Naive B cell (primary cell): ENCODE data around the gene PIF1. TPM values are rescaled to one million over a fixed set of nuclear protein-coding genes. Genes with fewer than 3 reads are reported as not detected.
"Not testable (repeated sequence)": the region's sequence is repeated elsewhere in the genome, so short reads cannot be mapped to it uniquely, and the experiment has no call there.

Experiments used
- ATAC-seq, 2 donors: fragments of 150-1000 bp; cut with Tn5 transposase; 2 replicates each; pipeline ENCODE4 v1.10.0; 2021; ENCODE audit warnings: low read depth in 2 of 2, mild to moderate bottlenecking in 2 of 2, moderate library complexity in 2 of 2
- DNase-seq: peaks from one replicate; pipeline ENCODE4 v3.0.0; 2022
- H3K27ac Mint-ChIP-seq, 6 donors: one replicate each; pipeline ENCODE4 v1.8.0; 2020 to 2022; ENCODE audit warnings: mild to moderate bottlenecking in 6 of 6, mixed read lengths in 6 of 6, moderate library complexity in 5 of 6, inconsistent platforms in 2 of 6
- H3K27me3 Mint-ChIP-seq, 3 donors: one replicate each; pipeline ENCODE4 v1.8.0; 2021 to 2022; ENCODE audit warnings: mixed read lengths in 3 of 3, mild to moderate bottlenecking in 1 of 3
- H3K36me3 Mint-ChIP-seq, 2 donors: one replicate each; pipeline ENCODE4 v1.8.0; 2020 to 2022; ENCODE audit warnings: mixed read lengths in 2 of 2, inconsistent platforms in 1 of 2, mild to moderate bottlenecking in 1 of 2
- H3K4me1 Mint-ChIP-seq, 3 donors: one replicate each; pipeline ENCODE4 v1.8.0; 2020 to 2022; ENCODE audit warnings: mixed read lengths in 3 of 3, inconsistent platforms in 1 of 3, mild to moderate bottlenecking in 1 of 3, moderate library complexity in 1 of 3
- H3K4me3 Mint-ChIP-seq, 8 donors: one replicate each; pipeline ENCODE4 v1.8.0; 2020 to 2022; ENCODE audit warnings: mild to moderate bottlenecking in 8 of 8, mixed read lengths in 8 of 8, moderate library complexity in 8 of 8, inconsistent platforms in 2 of 8
- H3K9me3 Mint-ChIP-seq, 7 donors: one replicate each; pipeline ENCODE4 v1.8.0; 2020 to 2022; ENCODE audit warnings: mixed read lengths in 7 of 7, mild to moderate bottlenecking in 5 of 7, inconsistent platforms in 2 of 7, moderate library complexity in 1 of 7
- polyA plus RNA-seq, 6 donors: library from polyadenylated mRNA; unstranded; fragments of 300-500 nt; fragmentation: Illumina TruSeq; gene quantifications; one replicate each; pipeline ENCODE4 v1.2.3, GENCODE V29; 2021; ENCODE audit warnings: low read depth in 6 of 6

The PIF1 gene
- polyA plus RNA-seq, 6 donors from 2014 or later: 0.24 to 0.62 (median 0.45) TPM; not detected in 3

GRCh38 chr15:64814965-64815364 is 10.5 kb downstream of the PIF1 start:
- H3K4me1 Mint-ChIP-seq: peaks cover 2 to 21% (median 11%) of the 10 kb centered on the region in 3 donors
- not testable (repeated sequence) for ATAC-seq, H3K4me3 Mint-ChIP-seq, DNase-seq, H3K36me3 Mint-ChIP-seq, H3K9me3 Mint-ChIP-seq, H3K27ac Mint-ChIP-seq, H3K27me3 Mint-ChIP-seq

GRCh38 chr15:64814283-64814682 is 11.2 kb downstream of the PIF1 start:
- H3K27ac Mint-ChIP-seq, DNase-seq, H3K36me3 Mint-ChIP-seq, ATAC-seq, H3K4me3 Mint-ChIP-seq, H3K9me3 Mint-ChIP-seq, H3K27me3 Mint-ChIP-seq: not testable (repeated sequence)
- peaks cover 2 to 24% (median 14%) of the 10 kb centered on the region in 3 donors for H3K4me1 Mint-ChIP-seq

GRCh38 chr15:64813075-64813474 is 12.4 kb downstream of the PIF1 start:
- Mint-ChIP-seq H3K27me3 (peaks cover 0 to 9% (median 0%) of the 10 kb centered on the region in 3 donors), H3K9me3 (no peaks in the 10 kb centered on the region), H3K4me3 (peak overlapping the region in 1 of 8 donors; percentile 23), H3K4me1 (peaks cover 2 to 24% (median 14%) of the 10 kb centered on the region in 3 donors), H3K36me3 (no peaks in the 10 kb centered on the region), H3K27ac (peak overlapping the region in 1 of 6 donors; percentile 51)
- ATAC-seq: no peak
- DNase-seq: no peak

- ATAC-seq (no peak), DNase-seq (no peak)
- Mint-ChIP-seq H3K4me3 (no peak overlapping the region), H3K27ac (peak overlapping the region in 1 of 6 donors; percentile 65), H3K9me3 (no peaks in the 10 kb centered on the region), H3K36me3 (no peaks in the 10 kb centered on the region), H3K27me3 (peaks cover 0 to 9% (median 7%) of the 10 kb centered on the region in 3 donors), H3K4me1 (peaks cover 2 to 24% (median 18%) of the 10 kb centered on the region in 3 donors)
Observed at GRCh38 chr15:64810497-64811326, 14.7 kb downstream of the PIF1 start.

GRCh38 chr15:64809649-64810496 is 15.6 kb downstream of the PIF1 start:
- Mint-ChIP-seq H3K27ac (peak overlapping the region in 2 of 6 donors; percentile 65 to 75), H3K4me3 (peak overlapping the region in 1 of 8 donors; percentile 12), H3K27me3 (peaks cover 0 to 9% (median 7%) of the 10 kb centered on the region in 3 donors), H3K4me1 (peaks cover 2 to 24% (median 18%) of the 10 kb centered on the region in 3 donors), H3K9me3 (no peaks in the 10 kb centered on the region), H3K36me3 (no peaks in the 10 kb centered on the region)
- DNase-seq: peak; percentile 51
- ATAC-seq: peak; percentile 74 to 80

- Mint-ChIP-seq H3K27ac (peak overlapping the region in 2 of 6 donors; percentile 51 to 58), H3K4me1 (peaks cover 2 to 24% (median 18%) of the 10 kb centered on the region in 3 donors), H3K36me3 (no peaks in the 10 kb centered on the region), H3K27me3 (peaks cover 0 to 9% (median 7%) of the 10 kb centered on the region in 3 donors), H3K9me3 (no peaks in the 10 kb centered on the region), H3K4me3 (no peak overlapping the region)
- DNase-seq (no peak), ATAC-seq (no peak)
Observed at GRCh38 chr15:64808785-64809453, 16.5 kb downstream of the PIF1 start.

- Mint-ChIP-seq H3K4me3 (no peak overlapping the region), H3K9me3 (no peaks in the 10 kb centered on the region), H3K36me3 (no peaks in the 10 kb centered on the region), H3K27me3 (peaks cover 0 to 9% (median 7%) of the 10 kb centered on the region in 3 donors), H3K4me1 (peaks cover 2 to 16% (median 12%) of the 10 kb centered on the region in 3 donors), H3K27ac (no peak overlapping the region)
- ATAC-seq (no peak), DNase-seq (no peak)
Observed at GRCh38 chr15:64807751-64808222, 17.7 kb downstream of the PIF1 start.

GRCh38 chr15:64807051-64807749 is 18.2 kb downstream of the PIF1 start:
- no peak overlapping the region for H3K27ac Mint-ChIP-seq
- peaks cover 0 to 9% (median 7%) of the 10 kb centered on the region in 3 donors for H3K27me3 Mint-ChIP-seq
- ATAC-seq: no peak
- peaks cover 2 to 11% (median 8%) of the 10 kb centered on the region in 3 donors for H3K4me1 Mint-ChIP-seq
- no peaks in the 10 kb centered on the region for H3K36me3 Mint-ChIP-seq
- no peak for DNase-seq
- H3K4me3 Mint-ChIP-seq: no peak overlapping the region
- H3K9me3 Mint-ChIP-seq: no peaks in the 10 kb centered on the region

GRCh38 chr15:64806509-64806908 is 18.9 kb downstream of the PIF1 start:
- Mint-ChIP-seq H3K27ac (peak overlapping the region in 1 of 6 donors; percentile 74), H3K27me3 (peaks cover 0 to 9% (median 7%) of the 10 kb centered on the region in 3 donors), H3K4me1 (peaks cover 3 to 8% (median 6%) of the 10 kb centered on the region in 3 donors), H3K9me3 (no peaks in the 10 kb centered on the region), H3K36me3 (no peaks in the 10 kb centered on the region), H3K4me3 (no peak overlapping the region)
- DNase-seq (no peak), ATAC-seq (no peak)

- no peaks in the 10 kb centered on the region for H3K36me3 Mint-ChIP-seq
- H3K27ac Mint-ChIP-seq: no peak overlapping the region
- H3K4me3 Mint-ChIP-seq: no peak overlapping the region
- peaks cover 0 to 9% (median 7%) of the 10 kb centered on the region in 3 donors for H3K27me3 Mint-ChIP-seq
- ATAC-seq: no peak
- H3K9me3 Mint-ChIP-seq: no peaks in the 10 kb centered on the region
- peaks cover 0 to 3% (median 3%) of the 10 kb centered on the region in 3 donors for H3K4me1 Mint-ChIP-seq
- no peak for DNase-seq
Observed at GRCh38 chr15:64804619-64805018, 20.8 kb downstream of the PIF1 start.

GRCh38 chr15:64803526-64803925 is 21.9 kb downstream of the PIF1 start:
- no peak for DNase-seq
- no peak overlapping the region for H3K4me3 Mint-ChIP-seq
- no peak for ATAC-seq
- no peaks in the 10 kb centered on the region for H3K9me3 Mint-ChIP-seq
- H3K36me3 Mint-ChIP-seq: no peaks in the 10 kb centered on the region
- no peak overlapping the region for H3K27ac Mint-ChIP-seq
- peaks cover 0 to 7% (median 5%) of the 10 kb centered on the region in 3 donors for H3K27me3 Mint-ChIP-seq
- H3K4me1 Mint-ChIP-seq: peaks cover 0 to 3% (median 3%) of the 10 kb centered on the region in 3 donors

- DNase-seq (no peak), ATAC-seq (no peak)
- Mint-ChIP-seq H3K27me3 (no peaks in the 10 kb centered on the region), H3K27ac (no peak overlapping the region), H3K36me3 (no peaks in the 10 kb centered on the region), H3K4me3 (no peak overlapping the region), H3K9me3 (no peaks in the 10 kb centered on the region), H3K4me1 (peaks cover 0 to 3% (median 0%) of the 10 kb centered on the region in 3 donors)
Observed at GRCh38 chr15:64800476-64800875, 25.0 kb downstream of the PIF1 start.
